HTR-8/SVneo (cell line): Measurements from ENCODE around the gene MTG2.

Experiments
- DNase-seq: peaks from one replicate; pipeline ENCODE4 v3.0.0; 2011; ENCODE audit warnings: low spot score, mixed read lengths; ENCODE audit not compliant: insufficient read length
- FAIRE-seq: peaks from 2 replicates; lab custom pipeline; 2011; peaks lifted over from hg19 to GRCh38; lab: Jason Lieb, UNC

Gene MTG2

GRCh38 chr20:62201173-62202082, 18.6 kb downstream of the MTG2 start:
- FAIRE-seq (no peak), DNase-seq (no peak)

DNA sequence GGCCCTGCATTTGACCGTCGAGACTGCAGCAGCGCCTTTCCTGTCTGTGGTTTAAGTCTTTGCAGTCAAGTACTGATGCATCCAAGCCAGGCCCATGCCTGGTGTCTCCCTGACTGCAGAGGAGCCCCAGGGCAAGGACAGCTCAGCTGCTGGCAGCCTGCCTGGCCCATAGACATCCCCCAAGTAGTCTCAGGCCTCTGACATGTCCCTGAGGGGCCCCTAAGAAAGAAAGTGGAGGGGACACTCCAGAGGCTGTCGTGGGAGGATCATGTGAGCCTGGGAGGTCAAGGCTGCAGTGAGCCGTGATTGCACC, 19.2 kb downstream of the MTG2 start:
- FAIRE-seq, result peak; percentile 76
- peak; percentile 91 for DNase-seq

DNA sequence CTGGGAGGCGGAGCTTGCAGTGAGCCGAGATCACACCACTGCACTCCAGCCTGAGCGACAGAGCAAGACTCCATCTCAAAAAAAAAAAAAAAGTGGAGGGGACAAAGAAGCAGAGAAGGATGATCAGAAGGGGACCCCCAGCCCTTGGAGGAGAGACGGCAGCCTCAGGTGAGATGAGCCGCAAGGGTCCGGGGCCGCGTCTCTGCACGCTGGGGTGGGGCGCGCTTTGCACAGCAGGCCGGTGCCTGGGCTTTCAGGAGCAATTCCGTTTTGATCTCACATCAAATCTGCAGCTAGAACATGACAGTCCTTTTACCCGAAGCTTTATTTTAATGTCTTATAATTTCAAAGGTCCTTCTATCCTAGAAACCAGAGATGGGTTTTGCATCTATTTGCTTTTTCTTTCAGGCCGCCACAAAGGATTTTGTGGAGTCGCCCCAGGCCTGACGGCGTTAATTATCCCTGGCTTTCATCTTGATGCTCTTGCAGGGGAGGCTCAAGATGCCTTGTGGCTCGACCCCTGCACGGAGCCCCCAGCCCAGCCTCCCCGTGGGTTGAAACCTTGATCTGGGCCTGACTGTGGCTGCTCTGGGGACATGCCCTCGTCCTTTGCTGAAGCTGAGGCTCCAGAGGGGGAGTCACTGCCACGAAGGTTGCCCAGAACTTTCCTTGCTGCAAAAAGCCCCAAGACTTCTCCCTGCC, 20.0 kb downstream of the MTG2 start:
- FAIRE-seq (no peak), DNase-seq (no peak)

DNA sequence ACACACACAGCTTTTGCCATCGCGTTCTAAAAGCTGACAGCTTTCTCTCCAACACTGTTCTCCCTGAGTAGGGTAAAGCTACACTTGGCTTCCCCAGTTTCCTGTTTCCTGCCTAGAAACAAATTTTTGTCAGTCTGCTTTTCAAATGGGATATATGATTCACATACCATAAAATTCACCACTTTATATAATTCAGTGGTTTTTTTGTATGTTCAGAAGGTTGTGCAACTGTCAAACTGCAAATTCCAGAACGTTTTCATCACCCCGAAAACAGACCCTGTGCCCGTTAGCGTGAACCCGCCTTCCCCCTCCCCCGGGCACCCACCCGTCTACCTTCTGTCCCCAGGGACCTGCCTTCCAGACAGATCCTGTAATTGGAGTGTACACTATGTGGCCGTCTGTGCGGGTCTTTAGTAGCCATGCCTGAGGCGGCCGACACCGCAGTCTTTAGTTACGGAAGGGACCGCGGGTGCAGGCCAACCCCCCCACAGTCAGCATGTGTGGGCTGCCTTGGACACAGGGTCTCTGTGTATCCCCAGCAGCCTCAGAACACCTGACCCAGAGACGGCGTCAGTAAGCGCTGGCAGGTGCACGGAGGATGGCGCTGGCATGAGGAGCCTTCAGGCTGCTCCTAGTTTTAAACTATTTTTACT, 20.7 kb downstream of the MTG2 start:
- FAIRE-seq (no peak), DNase-seq (no peak)

DNA sequence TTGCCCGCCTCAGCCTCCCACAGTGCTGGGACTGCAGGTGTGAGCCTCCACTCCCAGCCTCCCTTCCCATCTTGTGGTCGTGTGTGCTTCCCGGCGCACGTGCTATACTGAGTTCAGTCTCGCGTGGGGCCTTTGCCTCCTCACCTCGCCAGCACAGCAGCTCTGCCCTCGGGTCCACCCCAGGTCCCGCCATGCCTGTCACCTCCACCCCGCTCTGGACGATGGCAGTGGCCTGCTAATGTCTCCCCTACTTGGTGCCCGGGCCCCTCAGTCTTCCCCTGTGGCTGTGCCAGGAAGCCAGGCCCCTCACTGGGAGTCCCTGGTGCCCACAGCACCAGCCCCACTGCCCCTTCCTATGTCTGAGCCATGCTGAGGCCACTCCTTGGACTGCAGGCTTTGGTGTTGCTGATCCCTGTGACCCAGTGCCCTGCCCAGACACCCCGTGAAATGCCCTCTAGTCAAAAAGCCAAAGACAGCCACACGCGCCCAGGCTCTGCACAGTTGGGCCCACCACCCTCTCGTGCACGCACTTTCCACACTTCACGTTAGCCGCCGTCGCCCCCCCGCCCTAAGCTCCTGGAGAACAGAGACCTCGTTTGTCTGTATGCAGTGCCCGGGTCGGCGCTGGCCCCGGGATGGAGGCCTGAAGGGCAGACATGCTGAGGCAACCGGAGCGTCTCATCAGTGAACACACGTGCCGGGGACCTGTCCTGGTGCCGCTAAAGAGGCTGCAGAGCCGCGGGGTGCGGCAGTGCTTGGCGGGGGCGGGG, 23.0 kb downstream of the MTG2 start:
- FAIRE-seq (no peak), DNase-seq (no peak)

DNA sequence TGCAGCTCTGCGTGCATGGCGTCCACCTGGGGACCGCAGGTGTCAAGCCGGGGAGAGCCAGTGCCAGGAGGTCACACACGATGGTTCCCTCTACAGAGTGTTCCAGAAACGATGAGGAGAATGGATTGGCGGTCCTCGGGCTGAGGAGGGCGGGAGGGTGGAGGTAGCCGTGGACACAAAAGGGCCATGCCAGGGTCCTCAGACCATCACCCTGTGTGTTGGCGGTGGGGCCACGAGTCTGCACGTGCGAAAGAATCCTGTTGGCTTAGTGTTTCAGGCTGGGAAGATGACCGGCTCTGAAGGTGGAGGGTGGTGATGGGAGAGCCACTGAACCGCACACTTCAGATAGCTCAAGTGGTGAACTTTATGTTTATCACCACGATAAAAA, 23.6 kb downstream of the MTG2 start:
- DNase-seq (no peak), FAIRE-seq (peak; percentile 59)

GRCh38 chr20:62208061-62208794, 25.4 kb downstream of the MTG2 start:
- DNase-seq (no peak), FAIRE-seq (peak; percentile 57)

DNA sequence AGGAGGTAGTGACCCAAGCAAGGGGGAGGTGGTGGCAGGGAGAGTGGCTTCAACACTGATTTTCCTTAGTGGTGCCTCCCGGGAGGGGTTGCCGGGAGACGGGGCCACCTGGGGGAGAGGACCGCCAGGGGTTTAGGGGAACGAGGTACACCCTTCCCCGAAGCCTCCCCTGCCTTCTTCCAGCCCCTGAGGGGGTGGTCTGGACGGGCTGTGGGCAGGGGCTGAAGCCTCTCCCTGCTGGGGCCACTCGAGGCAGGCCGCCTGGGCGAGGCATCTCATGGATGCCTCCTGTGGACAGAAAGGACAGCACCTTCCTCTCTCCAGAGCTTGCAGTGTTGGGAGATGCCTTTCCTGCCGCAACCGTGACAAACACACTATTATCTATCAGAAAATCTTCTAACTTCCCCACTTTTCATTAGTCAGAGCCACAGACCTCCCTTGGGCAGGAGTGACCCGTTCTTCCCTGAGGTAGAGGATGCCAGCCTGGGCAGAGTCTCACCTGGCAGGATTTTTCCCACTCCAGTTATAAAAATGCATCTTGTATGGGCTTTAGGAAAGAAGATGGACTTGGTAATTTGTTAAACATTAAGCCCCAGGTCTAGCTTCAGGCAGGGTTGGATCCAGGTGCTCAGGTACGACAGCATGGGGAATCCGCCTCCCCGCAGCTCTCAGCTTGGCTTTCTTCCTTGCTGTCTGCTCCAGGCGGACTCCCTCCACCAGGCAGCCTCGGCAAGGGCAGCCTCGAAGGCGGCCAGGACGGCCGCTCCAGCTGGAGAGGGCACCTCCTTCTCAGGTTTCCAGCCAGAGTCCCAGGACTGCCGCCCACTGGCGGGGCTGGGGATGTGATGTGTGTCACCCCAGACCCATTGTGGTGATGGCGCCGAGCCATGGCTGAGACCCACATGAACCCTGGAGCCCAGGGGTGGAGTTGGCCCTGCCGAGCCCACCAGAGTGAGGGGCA, 26.2 kb downstream of the MTG2 start:
- FAIRE-seq (peak; percentile 63), DNase-seq (no peak)

DNA sequence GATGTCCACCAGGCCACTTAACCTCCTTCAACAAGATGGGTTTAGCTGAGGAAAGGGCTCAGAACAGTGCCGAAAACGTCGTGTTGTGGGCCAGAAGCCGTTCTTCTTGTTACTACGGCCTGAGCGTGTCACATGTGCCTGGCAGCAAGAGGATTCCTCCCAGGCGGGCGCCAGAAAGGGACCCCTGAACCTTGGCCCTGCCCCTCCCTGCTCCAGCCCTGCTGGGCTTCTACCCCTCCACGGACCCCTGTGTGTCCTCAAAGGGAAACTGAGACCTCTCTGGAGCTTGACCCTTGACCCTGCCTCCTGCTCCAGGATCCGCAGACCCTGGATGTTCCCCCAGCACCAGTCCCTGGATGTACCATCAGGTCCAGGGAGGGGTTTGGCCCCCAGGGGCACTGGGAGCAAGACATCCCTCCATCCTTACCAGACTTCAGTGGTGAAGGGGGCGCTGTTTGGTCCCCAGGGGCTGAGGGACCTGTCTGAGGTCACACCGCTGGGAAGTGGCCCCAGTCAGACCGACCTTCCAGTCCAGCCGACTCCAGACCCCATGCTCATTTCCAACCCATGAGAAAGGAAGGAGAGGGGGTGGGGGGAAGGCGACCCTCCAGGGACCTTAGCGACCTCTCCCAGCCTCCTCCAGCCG, 27.1 kb downstream of the MTG2 start:
- FAIRE-seq (peak; percentile 31), DNase-seq (no peak)

DNA sequence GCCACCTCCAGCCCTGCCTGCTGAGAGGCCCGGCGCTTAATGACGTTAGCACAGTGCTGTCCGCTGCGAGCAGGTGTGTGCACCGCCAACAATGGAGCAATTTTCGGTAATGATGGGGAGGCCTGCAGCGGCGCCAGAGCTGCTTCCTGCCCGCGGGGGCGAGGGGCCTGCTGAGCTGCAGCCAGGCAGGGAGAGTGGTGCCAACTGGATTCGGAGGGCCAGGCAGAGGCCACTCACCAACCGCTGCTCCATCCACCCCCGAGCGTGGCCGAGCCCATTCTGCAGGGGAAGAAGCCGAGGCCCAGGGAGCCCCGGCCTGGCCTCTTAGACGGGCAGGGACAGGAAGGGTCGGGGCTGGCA, 27.6 kb downstream of the MTG2 start:
- FAIRE-seq (peak; percentile 71), DNase-seq (no peak)

DNA sequence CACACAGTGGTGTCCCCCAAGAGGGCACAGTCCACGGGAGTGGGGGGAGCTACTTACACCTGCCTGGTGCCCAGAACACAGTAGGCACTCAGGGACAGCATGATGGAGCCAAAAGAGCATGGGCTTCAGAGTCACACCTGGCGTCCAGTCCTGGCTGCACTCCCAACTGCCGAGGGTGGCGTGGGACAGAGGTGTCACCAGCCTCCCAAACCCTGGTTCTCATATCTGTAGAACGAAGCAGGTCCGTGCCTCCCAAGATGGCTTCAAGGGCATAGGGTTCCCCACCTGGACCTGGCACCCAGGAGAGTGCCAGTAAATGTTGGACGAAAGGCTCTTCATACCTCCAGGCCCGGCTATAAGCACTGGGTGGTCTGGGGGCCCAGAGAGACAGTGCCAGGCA, 28.4 kb downstream of the MTG2 start:
- DNase-seq (no peak), FAIRE-seq (peak; percentile 38)

DNA sequence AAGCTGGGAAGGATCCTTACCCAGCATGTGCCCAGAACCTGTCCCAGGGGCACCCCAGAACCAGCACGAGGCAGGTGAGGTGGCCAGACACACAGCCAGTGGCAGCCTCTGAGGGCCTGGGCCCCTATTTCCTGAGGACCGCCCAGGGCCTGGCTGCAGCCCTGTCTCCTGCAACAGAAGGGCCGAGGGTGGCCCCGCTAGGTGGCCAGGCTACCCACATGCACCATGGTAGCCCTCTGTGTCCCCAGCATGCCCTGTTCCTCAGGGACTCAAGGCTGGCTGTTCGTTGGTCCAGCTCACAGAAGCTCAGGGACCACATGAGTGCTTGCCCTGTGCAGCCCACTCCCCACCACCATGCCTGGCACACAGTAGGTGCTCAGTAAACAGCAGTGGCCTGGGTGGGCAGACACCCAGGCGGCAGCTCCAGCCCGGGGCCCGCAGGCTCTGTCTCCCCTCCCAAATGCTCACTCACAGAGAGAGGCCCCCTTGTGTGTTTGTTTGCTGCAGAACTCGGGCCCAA, 29.0 kb downstream of the MTG2 start:
- FAIRE-seq (no peak), DNase-seq (no peak)

GRCh38 chr20:62212299-62212698, 29.5 kb downstream of the MTG2 start:
- FAIRE-seq, result no peak

DNA sequence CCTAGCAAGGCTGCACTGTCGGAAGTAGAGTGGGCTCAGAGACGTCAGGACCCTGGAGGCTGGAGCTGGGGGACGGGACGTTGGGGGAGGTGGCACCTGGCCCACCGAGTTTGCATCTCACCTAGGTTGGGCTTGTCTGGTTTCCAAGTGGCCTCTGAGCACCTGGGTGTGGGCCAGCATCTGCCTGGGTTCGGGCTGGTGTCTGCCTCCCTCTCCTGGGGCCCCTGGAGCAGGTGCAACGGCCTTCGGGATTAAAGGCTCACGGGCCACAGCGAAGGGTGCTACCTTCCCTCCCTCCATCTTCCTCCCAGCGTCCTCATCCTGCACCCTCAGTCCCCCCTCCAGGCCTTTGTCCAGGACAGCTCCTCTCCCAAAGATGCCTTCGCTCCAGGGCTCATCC, 31.2 kb downstream of the MTG2 start:
- FAIRE-seq (peak; percentile 36), DNase-seq (no peak)

More at GRCh38 chr20:62212299-62212698, 29.5 kb downstream of the MTG2 start:
- DNase-seq, result no peak

- no peak for DNase-seq
- peak; percentile 51 for FAIRE-seq
Observed at GRCh38 chr20:62215020-62215990, 32.5 kb downstream of the MTG2 start.

DNA sequence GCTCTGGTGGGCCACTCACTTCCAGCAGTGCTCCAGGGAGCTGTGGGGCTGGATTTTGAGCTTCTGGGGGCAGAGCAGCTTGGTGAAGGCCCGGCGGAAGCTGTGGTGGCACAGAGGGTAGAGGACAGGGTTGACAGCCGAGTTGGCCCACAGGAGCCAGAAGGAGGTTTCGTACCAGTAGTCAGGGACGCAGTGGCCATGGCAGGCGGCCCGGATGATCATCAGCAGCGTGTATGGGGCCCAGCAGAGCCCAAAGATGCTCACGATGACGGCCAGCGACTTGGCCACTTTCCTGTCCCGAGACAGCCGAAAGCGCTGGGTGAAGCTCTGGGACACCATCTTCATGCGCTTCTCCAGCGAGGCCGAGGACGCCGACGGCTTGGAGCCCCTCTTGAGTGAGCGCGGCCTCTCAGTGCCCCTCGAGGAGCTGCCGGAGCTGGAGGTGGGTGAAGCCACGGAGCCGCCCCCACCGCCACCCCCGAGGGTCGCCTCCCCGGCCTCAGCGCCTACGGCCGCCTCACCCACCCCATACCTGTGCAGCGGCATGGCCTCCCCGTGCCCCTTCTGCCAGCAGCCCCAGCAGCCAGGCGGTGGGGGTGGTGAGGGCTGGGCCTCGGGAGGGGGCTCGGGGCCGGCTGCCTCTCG, 33.3 kb downstream of the MTG2 start:
- no peak for DNase-seq
- FAIRE-seq, result no peak
